Measurements from ENCODE around the gene NAXD.
A peak's percentile ranks its signal among the peaks of the same experiment; 100 is the strongest.
"Not testable (repeated sequence)": the region's sequence is repeated elsewhere in the genome, so short reads cannot be mapped to it uniquely, and the experiment has no call there.

Gene NAXD

DNA sequence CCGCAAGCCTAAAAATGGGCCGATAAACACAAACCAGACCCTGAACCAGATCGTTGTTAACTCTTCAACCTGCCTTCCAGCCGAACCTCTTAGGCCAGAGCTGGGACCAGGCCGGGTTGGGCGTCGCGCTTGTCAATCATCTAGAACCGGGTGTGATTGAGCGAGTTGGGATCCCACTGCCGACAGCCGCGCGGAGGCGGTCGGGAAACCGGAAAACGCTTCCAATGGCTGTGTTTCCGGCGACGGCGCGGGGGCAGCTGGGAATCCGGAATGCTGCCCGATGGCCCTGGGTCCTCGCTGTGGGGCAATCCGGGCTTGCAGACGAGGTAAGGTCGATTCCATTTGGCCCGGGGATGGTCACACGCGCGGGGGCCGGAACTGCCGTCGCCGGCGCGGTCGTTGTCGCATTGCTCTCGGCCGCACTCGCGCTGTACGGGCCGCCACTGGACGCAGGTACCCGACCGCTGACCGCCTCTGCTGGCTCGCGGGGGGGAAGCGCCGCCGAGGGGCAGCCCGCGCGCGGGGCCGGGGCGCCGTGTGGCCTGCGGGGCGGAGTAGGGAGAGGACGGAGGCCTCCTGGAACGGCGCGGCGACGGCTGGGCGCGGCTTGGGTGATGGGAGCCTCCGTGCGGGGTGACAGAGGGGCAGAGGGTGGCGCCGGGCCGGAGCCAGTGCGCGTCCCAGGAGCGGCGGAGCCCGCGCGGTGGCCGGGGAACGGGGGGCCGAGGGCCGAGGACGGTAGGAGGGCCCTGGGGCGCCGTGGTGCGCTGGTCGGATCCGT lies at the start of gene NAXD:
TSS of gene NAXD (plus strand) at position 224 of the 781 bp plus-strand sequence. CDS start at position 281, 57 bp downstream.
- peak; percentile 72 for DNase-seq

DNA sequence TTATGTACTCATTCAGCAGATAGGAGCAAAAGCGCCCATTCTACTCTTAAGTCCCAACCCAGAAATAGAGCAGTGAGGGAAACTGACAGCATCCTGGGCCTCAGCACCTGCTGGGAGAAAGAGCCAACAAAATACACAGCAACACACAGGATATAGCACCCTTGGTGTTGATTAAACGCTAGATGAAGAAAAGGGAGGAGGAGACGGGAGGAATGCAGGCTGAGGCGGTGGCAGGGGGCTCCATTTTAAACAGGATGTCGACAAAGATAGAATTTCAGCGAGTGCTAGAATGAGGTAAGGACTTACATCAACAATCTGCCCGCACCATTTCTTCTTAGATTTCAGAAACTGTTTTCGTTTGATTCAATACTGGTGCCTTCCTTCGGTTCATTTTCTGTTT lies 49.2 kb upstream of the NAXD start:
- no peak for DNase-seq

DNA sequence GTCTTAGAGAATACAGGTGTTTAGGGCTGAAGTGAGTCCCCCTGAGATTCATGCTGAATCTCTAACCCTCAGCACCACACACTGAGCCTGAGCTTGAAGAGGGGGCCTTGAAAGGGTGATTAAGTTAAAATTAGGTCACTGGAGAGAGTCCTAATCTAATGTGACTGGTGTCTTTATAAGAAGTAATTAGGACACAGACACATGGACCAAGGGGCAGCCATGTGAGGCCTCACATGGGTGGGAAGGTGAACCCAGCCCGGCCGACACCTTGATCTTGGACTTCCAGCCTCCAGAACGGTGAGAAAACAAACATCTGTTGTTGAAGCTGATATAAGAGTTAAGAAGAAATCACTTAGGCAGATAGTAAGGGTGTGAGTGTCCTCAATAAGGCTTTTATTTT lies 46.7 kb upstream of the NAXD start:
- DNase-seq: no peak

- DNase-seq: not testable (repeated sequence)
Observed at GRCh38 chr13:110569962-110570361, 45.4 kb upstream of the NAXD start.

DNA sequence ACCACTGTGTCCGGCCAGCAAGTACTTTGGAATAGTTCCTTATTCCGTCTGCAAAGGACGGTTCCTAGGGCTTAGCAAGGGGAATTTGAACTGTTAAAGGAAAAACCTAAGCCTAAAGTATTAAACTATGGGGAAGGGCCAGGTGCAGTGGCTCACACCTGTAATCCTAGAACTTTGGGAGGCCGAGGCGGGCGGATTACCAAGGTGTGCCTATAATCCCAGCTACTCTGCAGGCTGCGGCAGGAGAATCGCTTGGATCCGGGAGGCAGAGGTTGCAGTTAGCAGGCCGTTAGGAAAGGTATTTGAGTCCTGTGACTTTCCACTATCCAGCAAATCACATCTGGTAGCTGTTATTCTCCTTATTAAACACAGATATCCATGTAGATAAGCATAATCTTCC lies 44.5 kb upstream of the NAXD start:
- no peak for DNase-seq

DNA sequence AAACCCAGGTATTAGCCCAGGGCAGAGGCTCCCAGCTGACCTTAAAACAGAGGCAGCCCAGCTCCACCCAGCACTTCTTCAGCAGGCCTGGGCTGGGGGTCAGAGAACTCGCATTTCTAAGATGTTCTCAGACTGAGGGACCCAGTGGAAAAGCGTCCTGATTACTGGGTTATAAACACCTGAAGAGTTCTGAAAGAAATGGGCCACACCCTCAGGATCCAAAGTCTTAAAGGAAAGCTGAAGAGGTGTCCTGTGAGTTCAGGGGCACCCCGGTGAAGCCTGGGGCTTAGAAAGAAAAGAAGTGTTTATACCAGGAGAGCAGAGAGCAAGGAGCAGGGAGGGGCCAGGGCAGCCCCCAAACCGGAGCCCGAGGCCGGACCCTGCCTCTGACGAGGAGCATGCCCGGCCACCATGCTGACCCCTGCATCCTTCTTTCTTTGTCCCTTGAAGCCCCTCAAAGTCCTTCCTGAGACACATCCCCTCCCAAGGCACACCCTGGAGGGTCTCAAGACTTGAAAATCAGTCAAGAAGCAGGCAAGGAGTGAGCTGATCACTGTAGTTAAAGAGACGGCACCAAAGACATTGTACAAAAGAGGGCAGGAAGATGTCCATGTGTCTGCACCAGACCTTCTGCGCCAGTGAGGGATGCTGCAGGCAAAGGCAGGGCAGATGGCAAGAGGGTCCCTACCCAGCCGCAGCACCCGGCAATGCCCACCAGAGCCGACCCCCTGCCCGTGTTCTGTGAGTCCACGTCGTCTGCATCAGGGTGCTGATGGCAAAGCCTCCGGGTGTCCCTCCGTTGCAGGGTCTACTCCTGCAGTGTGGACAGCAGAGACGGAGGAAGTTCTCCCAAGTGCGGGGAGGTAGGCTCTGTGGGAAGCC lies 43.2 kb upstream of the NAXD start:
- no peak for DNase-seq

GRCh38 chr13:110572778-110573118 lies 42.6 kb upstream of the NAXD start:
- DNase-seq: no peak

DNA sequence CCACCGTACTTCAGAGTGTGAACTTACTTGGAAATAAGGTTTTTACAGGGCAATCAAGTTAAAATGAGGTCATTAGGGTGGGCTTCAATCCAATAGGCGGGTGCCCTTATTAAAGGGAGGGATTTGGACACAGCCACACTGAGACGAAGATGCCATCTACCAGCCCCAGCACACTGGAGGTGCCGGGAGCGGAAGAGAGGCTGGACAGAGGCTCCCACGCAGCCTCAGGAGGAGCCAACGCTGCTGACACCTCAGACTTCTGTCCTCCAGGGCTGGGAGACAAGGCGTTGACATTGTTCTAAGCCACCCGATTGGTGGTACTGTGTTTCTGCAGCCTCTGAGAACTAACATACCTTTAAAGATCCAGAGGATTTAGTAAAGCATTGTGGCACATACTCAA lies 41.2 kb upstream of the NAXD start:
- DNase-seq: no peak

GRCh38 chr13:110575322-110576069 lies 39.8 kb upstream of the NAXD start:
- no peak for DNase-seq

- no peak for DNase-seq
Observed at GRCh38 chr13:110576070-110576394, 39.3 kb upstream of the NAXD start.

DNA sequence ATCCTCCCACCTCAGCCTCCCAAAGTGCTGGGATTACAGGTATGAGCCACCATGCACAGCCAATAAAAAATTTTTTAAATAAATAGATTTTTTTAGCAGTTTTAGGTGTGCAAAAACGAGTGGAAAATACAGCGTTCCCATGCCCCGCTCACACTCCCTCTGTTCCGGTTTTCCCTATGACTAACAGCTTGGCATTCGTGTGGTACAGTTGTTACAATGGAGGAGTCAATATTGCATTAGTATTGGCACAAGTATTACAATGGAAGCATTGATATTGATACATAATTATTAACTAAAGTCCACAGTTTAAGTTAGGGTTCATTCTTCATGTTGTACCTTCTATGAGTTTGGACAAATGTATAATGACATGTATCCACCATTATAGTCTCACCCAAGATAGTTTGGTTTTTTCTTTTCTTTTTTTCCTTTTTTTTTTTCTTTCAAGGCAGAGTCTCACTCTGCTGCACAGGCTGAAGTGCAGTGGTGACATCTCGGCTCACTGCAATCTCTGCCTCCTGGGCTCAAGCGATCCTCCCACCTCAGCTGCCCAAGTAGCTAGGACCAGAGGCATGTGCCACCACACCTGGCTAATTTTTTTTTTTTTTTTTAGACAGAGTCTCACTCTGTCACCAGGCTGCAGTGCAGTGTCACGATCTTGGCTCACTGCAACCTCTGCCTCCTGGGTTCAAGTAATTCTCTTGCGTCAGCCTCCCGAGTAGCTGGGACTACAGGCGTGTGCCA lies 38.4 kb upstream of the NAXD start:
- no peak for DNase-seq

GRCh38 chr13:110578363-110578762 lies 37.0 kb upstream of the NAXD start:
- DNase-seq: no peak

DNA sequence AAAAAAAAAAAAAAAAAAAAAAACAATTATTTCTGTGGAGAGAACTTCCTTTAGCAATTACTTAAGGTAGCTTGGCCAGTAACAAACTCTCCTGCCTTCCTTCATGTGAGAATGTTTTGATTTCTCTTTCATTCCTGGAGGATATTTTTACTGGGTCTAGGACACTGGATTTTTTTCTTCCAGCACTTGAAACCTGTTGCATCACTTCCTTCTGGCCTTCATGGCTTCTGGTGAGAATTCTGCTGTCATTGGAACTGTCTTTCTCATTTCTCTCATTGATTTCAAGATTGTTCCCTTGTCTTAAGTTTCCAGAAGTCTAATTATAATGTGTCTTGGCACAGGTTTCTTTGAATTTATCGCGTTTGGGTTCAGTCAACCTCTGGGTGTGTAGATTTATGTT lies 34.5 kb upstream of the NAXD start:
- DNase-seq: no peak

GRCh38 chr13:110581506-110582185 lies 33.7 kb upstream of the NAXD start:
- DNase-seq: no peak

DNA sequence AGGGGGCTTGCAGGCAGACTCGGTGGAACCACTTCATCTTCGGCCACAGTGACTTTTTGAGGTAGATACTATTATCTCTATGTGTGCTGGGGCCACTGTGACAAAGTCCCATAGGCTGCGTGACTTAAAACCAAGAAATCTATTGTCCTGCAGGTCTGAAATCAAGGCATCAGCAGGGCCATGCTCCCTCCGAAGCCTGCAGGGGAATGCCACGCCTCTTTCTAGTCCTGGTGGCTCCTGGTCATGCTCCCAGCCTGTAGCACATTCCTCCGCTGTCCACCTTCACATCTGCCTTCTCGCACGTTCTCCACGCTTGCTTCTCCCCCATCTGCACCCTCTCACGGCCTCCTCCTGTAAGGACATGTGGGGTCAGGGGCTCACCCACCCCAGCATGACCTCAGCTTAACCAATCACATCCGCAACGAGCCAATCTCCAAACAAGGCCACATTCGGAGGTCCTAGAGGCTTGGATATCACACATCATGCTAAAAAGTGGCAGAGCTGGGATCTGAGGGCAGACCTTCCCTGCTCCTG lies 32.9 kb upstream of the NAXD start:
- no peak for DNase-seq

DNA sequence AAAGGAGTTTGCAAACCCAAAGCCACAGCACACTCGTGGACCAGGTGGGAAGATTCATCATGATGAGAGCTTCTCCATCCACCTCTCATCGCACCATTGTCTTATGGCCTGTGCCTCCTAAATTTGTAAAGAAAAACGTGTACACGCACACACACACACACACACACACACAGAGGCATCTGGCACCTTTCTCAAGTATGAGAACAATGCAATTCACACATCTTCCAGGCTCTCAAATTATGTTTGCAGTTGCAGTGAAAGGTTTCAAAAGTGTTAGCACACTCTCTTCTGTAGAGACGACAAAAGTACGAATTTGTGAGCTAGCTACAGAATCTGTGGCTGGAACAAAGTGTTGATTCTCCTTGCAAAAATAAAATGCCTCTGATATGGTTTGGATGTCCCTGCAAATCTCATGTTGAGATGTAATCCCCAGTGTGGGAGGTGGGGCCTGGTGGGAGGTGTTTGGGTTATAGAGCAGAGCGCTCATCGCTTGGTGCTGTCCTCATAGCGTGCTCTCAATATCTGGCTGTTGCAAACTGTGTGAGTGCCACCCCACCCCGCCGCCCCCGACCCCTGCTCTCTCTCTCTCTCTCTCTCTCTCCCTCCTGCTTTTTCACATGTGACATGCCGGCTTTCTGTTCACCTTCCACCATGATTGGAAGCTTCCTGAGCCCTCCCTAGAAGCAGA lies 32.0 kb upstream of the NAXD start:
- no peak for DNase-seq

GRCh38 chr13:110589793-110590390 lies 25.5 kb upstream of the NAXD start:
- DNase-seq: no peak

- no peak for DNase-seq
Observed at GRCh38 chr13:110590577-110590976, 24.8 kb upstream of the NAXD start.

GRCh38 chr13:110592665-110593064 lies 22.7 kb upstream of the NAXD start:
- no peak for DNase-seq

DNA sequence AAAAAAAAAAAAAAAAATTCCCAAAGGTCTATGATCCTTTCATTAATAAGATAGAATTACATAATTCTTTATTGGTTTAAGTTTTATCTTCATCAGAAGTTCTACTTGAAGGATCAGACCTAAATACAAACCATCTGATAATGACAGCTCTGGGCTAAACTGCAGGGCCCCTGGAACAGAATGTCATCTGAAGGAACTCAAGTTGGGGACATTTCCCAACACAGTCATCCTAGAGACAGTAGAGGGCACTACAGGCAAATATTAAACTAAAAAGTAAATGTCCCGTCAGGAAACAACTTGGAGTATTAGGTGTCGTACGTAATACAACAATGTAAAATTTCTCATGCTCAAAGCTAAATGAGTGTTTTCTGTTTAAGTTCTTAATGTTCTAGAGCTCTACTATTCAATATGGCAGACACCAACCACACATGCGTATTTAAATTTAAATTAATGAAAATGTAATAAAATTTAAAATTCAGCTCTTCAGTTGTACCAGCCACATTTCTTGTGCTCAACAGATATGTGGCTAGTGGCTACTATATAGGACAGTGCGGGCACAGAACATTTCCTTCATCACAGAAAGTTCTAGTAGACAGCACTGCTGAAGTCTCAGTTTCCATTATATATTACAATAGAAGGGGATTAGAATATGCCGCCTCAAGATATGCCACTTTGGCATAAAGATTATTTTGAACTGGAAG lies 21.8 kb upstream of the NAXD start:
- DNase-seq: no peak

All from activated T-cell treated with anti-CD3 and anti-CD28 coated beads, Interleukin-2, amount 50 U/mL, for 1 hour (primary cell).